ENCODE data around the gene PIGS.

The PIGS gene

GRCh38 chr17:28545787-28546415, 25.4 kb downstream of the PIGS start:
- no peak for DNase-seq (ENCODE audit: extremely low spot score)
- CTCF ChIA-PET = no interaction called here
- TF ChIP-seq NFRKB (IDR thresholded peaks at IDR 0.05) = no peak
- TF ChIP-seq TARDBP (IDR thresholded peaks at IDR 0.05) = no peak
- no peak for TF ChIP-seq BHLHE40 (IDR thresholded peaks at IDR 0.05; ENCODE audit: borderline replicate concordance)
- no peak for TF ChIP-seq PKNOX1 (IDR thresholded peaks at IDR 0.05)
- TF ChIP-seq ZNF384 (IDR thresholded peaks at IDR 0.05) = no peak
- TF ChIP-seq CTBP1 (IDR thresholded peaks at IDR 0.05; ENCODE audit: borderline replicate concordance) = no peak
- TF ChIP-seq HDGF (IDR thresholded peaks at IDR 0.05; ENCODE audit: borderline replicate concordance) = no peak
- TF ChIP-seq SP1 (IDR thresholded peaks at IDR 0.05) = no peak
- no peak for TF ChIP-seq FOXM1 (IDR thresholded peaks at IDR 0.05; ENCODE audit: borderline replicate concordance)
- TF ChIP-seq LEF1 (IDR thresholded peaks at IDR 0.05; ENCODE audit: borderline replicate concordance) = no peak
- no peak for TF ChIP-seq SUZ12 (IDR thresholded peaks at IDR 0.05)
- TF ChIP-seq FOXA1 (IDR thresholded peaks at IDR 0.05) = no peak
- no peak for TF ChIP-seq ELF4 (IDR thresholded peaks at IDR 0.05)
- TF ChIP-seq ARNT (IDR thresholded peaks at IDR 0.05) = no peak
- no peak for TF ChIP-seq FOXK2 (IDR thresholded peaks at IDR 0.05)
- POLR2A ChIA-PET = interaction anchor here (0.9 to 1.0 kb wide), 2 partner anchors 25 to 58 kb away, joined by 3 to 5 read pairs; partner anchors contain the start of gene PIGS

- ChIA-PET POLR2A (no interaction called here), CTCF (no interaction called here)
- DNase-seq (ENCODE audit: extremely low spot score) = no peak
- TF ChIP-seq TARDBP (IDR thresholded peaks at IDR 0.05) = no peak
- TF ChIP-seq BHLHE40 (IDR thresholded peaks at IDR 0.05; ENCODE audit: borderline replicate concordance) = no peak
- no peak for TF ChIP-seq SUZ12 (IDR thresholded peaks at IDR 0.05)
- no peak for TF ChIP-seq ELF4 (IDR thresholded peaks at IDR 0.05)
- no peak for TF ChIP-seq CTBP1 (IDR thresholded peaks at IDR 0.05; ENCODE audit: borderline replicate concordance)
- TF ChIP-seq FOXA1 (IDR thresholded peaks at IDR 0.05) = no peak
- no peak for TF ChIP-seq SP1 (IDR thresholded peaks at IDR 0.05)
Observed at GRCh38 chr17:28545141-28545503, 26.2 kb downstream of the PIGS start.

GRCh38 chr17:28544402-28545140, 26.8 kb downstream of the PIGS start:
- DNase-seq (ENCODE audit: extremely low spot score) = no peak
- no peak for TF ChIP-seq CTBP1 (IDR thresholded peaks at IDR 0.05; ENCODE audit: borderline replicate concordance)
- ChIA-PET POLR2A (no interaction called here), CTCF (no interaction called here)

GRCh38 chr17:28541439-28541838, 29.9 kb downstream of the PIGS start:
- no peak for DNase-seq (ENCODE audit: extremely low spot score)
- ChIA-PET POLR2A (no interaction called here), CTCF (interaction anchor here (0.6 to 1.7 kb wide), 6 partner anchors 21 to 784 kb away, joined by 4 to 14 read pairs (median 4); no protein-coding TSS in a partner anchor)
- TF ChIP-seq FOXK2 (IDR thresholded peaks at IDR 0.05) (no peak), SP1 (IDR thresholded peaks at IDR 0.05) (no peak), TARDBP (IDR thresholded peaks at IDR 0.05) (no peak), NFRKB (IDR thresholded peaks at IDR 0.05) (no peak), BHLHE40 (IDR thresholded peaks at IDR 0.05; ENCODE audit: borderline replicate concordance) (no peak), FOXA1 (IDR thresholded peaks at IDR 0.05) (no peak), SUZ12 (IDR thresholded peaks at IDR 0.05) (no peak), HDGF (IDR thresholded peaks at IDR 0.05; ENCODE audit: borderline replicate concordance) (no peak), ELF4 (IDR thresholded peaks at IDR 0.05) (no peak)

- no peak for DNase-seq (ENCODE audit: extremely low spot score)
- TF ChIP-seq FOXM1 (IDR thresholded peaks at IDR 0.05; ENCODE audit: borderline replicate concordance) = no peak
- no peak for TF ChIP-seq SUZ12 (IDR thresholded peaks at IDR 0.05)
- TF ChIP-seq NFRKB (IDR thresholded peaks at IDR 0.05) = no peak
- TF ChIP-seq BHLHE40 (IDR thresholded peaks at IDR 0.05; ENCODE audit: borderline replicate concordance) = no peak
- ChIA-PET POLR2A (no interaction called here), CTCF (interaction anchor here (0.5 to 1.7 kb wide), 10 partner anchors 9 to 123 kb away, joined by 3 to 14 read pairs (median 5); no protein-coding TSS in a partner anchor)
Observed at GRCh38 chr17:28540231-28540630, 31.1 kb downstream of the PIGS start.

- no peak for TF ChIP-seq CTBP1 (IDR thresholded peaks at IDR 0.05; ENCODE audit: borderline replicate concordance)
- TF ChIP-seq NFRKB (IDR thresholded peaks at IDR 0.05) = no peak
- no peak for TF ChIP-seq BHLHE40 (IDR thresholded peaks at IDR 0.05; ENCODE audit: borderline replicate concordance)
- TF ChIP-seq PKNOX1 (IDR thresholded peaks at IDR 0.05) = no peak
- TF ChIP-seq SP1 (IDR thresholded peaks at IDR 0.05) = no peak
- TF ChIP-seq ZNF384 (IDR thresholded peaks at IDR 0.05) = no peak
- TF ChIP-seq ELF4 (IDR thresholded peaks at IDR 0.05) = no peak
- no peak for TF ChIP-seq SUZ12 (IDR thresholded peaks at IDR 0.05)
- no peak for TF ChIP-seq TARDBP (IDR thresholded peaks at IDR 0.05)
- TF ChIP-seq HDGF (IDR thresholded peaks at IDR 0.05; ENCODE audit: borderline replicate concordance) = no peak
- TF ChIP-seq FOXA1 (IDR thresholded peaks at IDR 0.05) = no peak
- no peak for TF ChIP-seq FOXM1 (IDR thresholded peaks at IDR 0.05; ENCODE audit: borderline replicate concordance)
- no peak for TF ChIP-seq L3MBTL2 (conservative IDR thresholded peaks at IDR 0.05)
- TF ChIP-seq FOXK2 (IDR thresholded peaks at IDR 0.05) = no peak
- TF ChIP-seq ARNT (IDR thresholded peaks at IDR 0.05) = no peak
- TF ChIP-seq LEF1 (IDR thresholded peaks at IDR 0.05; ENCODE audit: borderline replicate concordance) = no peak
- ChIA-PET CTCF (interaction anchor here (0.8 to 3.7 kb wide), 3 partner anchors 10 to 43 kb away, joined by 3 to 16 read pairs (median 6); no protein-coding TSS in a partner anchor), POLR2A (interaction anchor here (0.7 to 1.0 kb wide), 2 partner anchors 17 to 38 kb away, joined by 3 read pairs; no protein-coding TSS in a partner anchor)
- no peak for DNase-seq (ENCODE audit: extremely low spot score)
Observed at GRCh38 chr17:28538296-28538895, 32.9 kb downstream of the PIGS start.

All from HEK293T (cell line).